ENCODE results near the gene ANKRD53.

ANKRD53 gene

GRCh38 chr2:70975237-70975636, 3.2 kb upstream of the ANKRD53 start:
- TF ChIP-seq PATZ1 (CRISPR knock-in tag; IDR thresholded peaks at IDR 0.05; ENCODE audit: borderline replicate concordance) (no peak), TOX (CRISPR knock-in tag; IDR thresholded peaks at IDR 0.05; ENCODE audit: borderline replicate concordance) (no peak), BACH2 (CRISPR knock-in tag; IDR thresholded peaks at IDR 0.05; ENCODE audit: borderline replicate concordance) (no peak), ZFP3 (CRISPR knock-in tag; IDR thresholded peaks at IDR 0.05) (no peak), RARB (CRISPR knock-in tag; IDR thresholded peaks at IDR 0.05) (no peak), SNAI2 (CRISPR knock-in tag; IDR thresholded peaks at IDR 0.05) (no peak), ESRRG (CRISPR knock-in tag; IDR thresholded peaks at IDR 0.05) (no peak), CSDC2 (CRISPR knock-in tag; IDR thresholded peaks at IDR 0.05) (no peak), TCF4 (CRISPR knock-in tag; IDR thresholded peaks at IDR 0.05; ENCODE audit: borderline replicate concordance) (no peak), CREB5 (CRISPR knock-in tag; IDR thresholded peaks at IDR 0.05; ENCODE audit: low read depth) (no peak)
- no peak for ATAC-seq

GRCh38 chr2:70977605-70978205, 725 bp upstream of the ANKRD53 start:
- TF ChIP-seq SNAI2 (CRISPR knock-in tag; IDR thresholded peaks at IDR 0.05) (no peak), RARB (CRISPR knock-in tag; IDR thresholded peaks at IDR 0.05) (no peak), ISL1 (CRISPR knock-in tag; IDR thresholded peaks at IDR 0.05) (no peak), CREB5 (CRISPR knock-in tag; IDR thresholded peaks at IDR 0.05; ENCODE audit: low read depth) (no peak), TSHZ2 (CRISPR knock-in tag; IDR thresholded peaks at IDR 0.05) (no peak), ESRRG (CRISPR knock-in tag; IDR thresholded peaks at IDR 0.05) (no peak), ZNF565 (CRISPR knock-in tag; conservative IDR thresholded peaks at IDR 0.05; ENCODE audit: low read depth) (no peak), CSDC2 (CRISPR knock-in tag; IDR thresholded peaks at IDR 0.05) (no peak)
- 0 out of 3 replicates have a peak, but pooled peaks have one; percentile 12 for ATAC-seq

- TF ChIP-seq BACH2 (CRISPR knock-in tag; IDR thresholded peaks at IDR 0.05; ENCODE audit: borderline replicate concordance) (no peak), ISL1 (CRISPR knock-in tag; IDR thresholded peaks at IDR 0.05) (no peak), ZFP30 (CRISPR knock-in tag; IDR thresholded peaks at IDR 0.05) (no peak), SNAI2 (CRISPR knock-in tag; IDR thresholded peaks at IDR 0.05) (no peak), ZNF70 (CRISPR knock-in tag; IDR thresholded peaks at IDR 0.05) (no peak), ESRRG (CRISPR knock-in tag; IDR thresholded peaks at IDR 0.05) (no peak), RARB (CRISPR knock-in tag; IDR thresholded peaks at IDR 0.05) (no peak), CSRNP3 (CRISPR knock-in tag; IDR thresholded peaks at IDR 0.05) (no peak), POU6F1 (CRISPR knock-in tag; IDR thresholded peaks at IDR 0.05; ENCODE audit: borderline replicate concordance, low read depth) (no peak), CREB5 (CRISPR knock-in tag; IDR thresholded peaks at IDR 0.05; ENCODE audit: low read depth) (no peak), CSDC2 (CRISPR knock-in tag; IDR thresholded peaks at IDR 0.05) (no peak), ZC3H10 (CRISPR knock-in tag; IDR thresholded peaks at IDR 0.05) (no peak), GLIS3 (CRISPR knock-in tag; IDR thresholded peaks at IDR 0.05) (no peak), ZNF565 (CRISPR knock-in tag; conservative IDR thresholded peaks at IDR 0.05; ENCODE audit: low read depth) (no peak), ARNTL (CRISPR knock-in tag; IDR thresholded peaks at IDR 0.05; ENCODE audit: borderline replicate concordance, low read depth) (no peak)
- ATAC-seq, result no peak
Observed at GRCh38 chr2:70979180-70979488, 704 bp downstream of the ANKRD53 start.
